ENCODE measurements around the gene HAPLN3. TPM values are rescaled to one million over a fixed set of nuclear protein-coding genes. Genes with fewer than 3 reads are reported as not detected.

HAPLN3 gene
- total and polyA plus RNA-seq, 5 experiments from 2014 or later: 19.2 to 91.9 (median 35.1) TPM

- Mint-ChIP-seq H3K36me3 (peaks cover 0 to 7% (median 1%) of the 10 kb centered on the region in 3 donors), H3K27me3 (no peaks in the 10 kb centered on the region), H3K4me1 (peaks cover 33 to 73% (median 56%) of the 10 kb centered on the region in 4 donors), H3K27ac (peak overlapping the region; percentile 58 to 92 (median 84)), H3K4me3 (no peak overlapping the region), H3K9me3 (no peaks in the 10 kb centered on the region)
- POLR2A ChIA-PET: no interaction called here
- ATAC-seq (no peak), DNase-seq (no peak)
Observed at GRCh38 chr15:88908697-88909621, 13.6 kb upstream of the HAPLN3 start.

- ATAC-seq: no peak
- Mint-ChIP-seq H3K27me3 (no peaks in the 10 kb centered on the region), H3K4me3 (no peak overlapping the region), H3K4me1 (peaks cover 33 to 76% (median 59%) of the 10 kb centered on the region in 4 donors), H3K36me3 (peaks cover 0 to 7% (median 1%) of the 10 kb centered on the region in 3 donors), H3K9me3 (no peaks in the 10 kb centered on the region), H3K27ac (peak overlapping the region; percentile 3 to 87 (median 75))
- POLR2A ChIA-PET: no interaction called here
- DNase-seq: no peak
Observed at GRCh38 chr15:88908123-88908522, 12.8 kb upstream of the HAPLN3 start.

GRCh38 chr15:88907111-88907510, 11.8 kb upstream of the HAPLN3 start:
- Mint-ChIP-seq H3K27me3 (no peaks in the 10 kb centered on the region), H3K4me3 (no peak overlapping the region), H3K4me1 (peaks cover 32 to 79% (median 62%) of the 10 kb centered on the region in 4 donors), H3K9me3 (no peaks in the 10 kb centered on the region), H3K27ac (peak overlapping the region; percentile 53 to 98 (median 82)), H3K36me3 (peaks cover 0 to 11% (median 1%) of the 10 kb centered on the region in 3 donors)
- no peak for ATAC-seq
- no peak for DNase-seq
- POLR2A ChIA-PET: no interaction called here

GRCh38 chr15:88906551-88906950, 11.2 kb upstream of the HAPLN3 start:
- POLR2A ChIA-PET: no interaction called here
- Mint-ChIP-seq H3K27ac (peak overlapping the region in 9 of 10 donors; percentile 66 to 98 (median 96)), H3K36me3 (peaks cover 0 to 17% (median 1%) of the 10 kb centered on the region in 3 donors), H3K4me1 (peaks cover 32 to 78% (median 62%) of the 10 kb centered on the region in 4 donors), H3K4me3 (no peak overlapping the region), H3K9me3 (no peaks in the 10 kb centered on the region), H3K27me3 (no peaks in the 10 kb centered on the region)
- DNase-seq (no peak), ATAC-seq (no peak)

- POLR2A ChIA-PET: interaction anchor here (0.5 to 2.9 kb wide), 4 partner anchors 9 to 337 kb away, joined by 3 to 12 read pairs (median 6); partner anchors contain the start of gene FANCI
- Mint-ChIP-seq H3K4me1 (peaks cover 33 to 75% (median 61%) of the 10 kb centered on the region in 4 donors), H3K36me3 (peaks cover 0 to 19% (median 1%) of the 10 kb centered on the region in 3 donors), H3K27me3 (no peaks in the 10 kb centered on the region), H3K4me3 (no peak overlapping the region), H3K9me3 (no peaks in the 10 kb centered on the region), H3K27ac (peak overlapping the region; percentile 48 to 98 (median 96))
- ATAC-seq (no peak), DNase-seq (no peak)
Observed at GRCh38 chr15:88906130-88906529, 10.8 kb upstream of the HAPLN3 start.

GRCh38 chr15:88905576-88905975, 10.2 kb upstream of the HAPLN3 start:
- POLR2A ChIA-PET: interaction anchor here (0.5 to 2.9 kb wide), 10 partner anchors 9 to 338 kb away, joined by 3 to 30 read pairs (median 8); partner anchors contain the start of genes ABHD2, FANCI, HAPLN3 and ISG20
- no peak overlapping the region for H3K4me3 Mint-ChIP-seq
- ATAC-seq (no peak), DNase-seq (no peak)
- H3K27me3 Mint-ChIP-seq: no peaks in the 10 kb centered on the region
- H3K4me1 Mint-ChIP-seq: peaks cover 35 to 69% (median 57%) of the 10 kb centered on the region in 4 donors
- H3K9me3 Mint-ChIP-seq: no peaks in the 10 kb centered on the region
- H3K36me3 Mint-ChIP-seq: peaks cover 0 to 24% (median 1%) of the 10 kb centered on the region in 3 donors
- peak overlapping the region; percentile 84 to 98 (median 96) for H3K27ac Mint-ChIP-seq

GRCh38 chr15:88904624-88905327, 9.4 kb upstream of the HAPLN3 start:
- H3K36me3 Mint-ChIP-seq: peaks cover 0 to 24% (median 1%) of the 10 kb centered on the region in 3 donors
- peak; percentile 97 to 99 for ATAC-seq
- no peaks in the 10 kb centered on the region for H3K27me3 Mint-ChIP-seq
- peaks cover 31 to 61% (median 51%) of the 10 kb centered on the region in 4 donors for H3K4me1 Mint-ChIP-seq
- POLR2A ChIA-PET: interaction anchor here (0.7 to 2.9 kb wide), 16 partner anchors 9 to 430 kb away, joined by 3 to 30 read pairs (median 4); partner anchors contain the start of genes ABHD2, FANCI, HAPLN3 and ISG20
- peak; percentile 83 to 98 (median 96) for DNase-seq
- H3K27ac Mint-ChIP-seq: peak overlapping the region; percentile 84 to 98 (median 96)
- H3K9me3 Mint-ChIP-seq: no peaks in the 10 kb centered on the region
- H3K4me3 Mint-ChIP-seq: peak overlapping the region; percentile 5 to 87 (median 60)

GRCh38 chr15:88904257-88904623, 8.9 kb upstream of the HAPLN3 start:
- H3K4me1 Mint-ChIP-seq: peaks cover 28 to 57% (median 46%) of the 10 kb centered on the region in 4 donors
- H3K27ac Mint-ChIP-seq: peak overlapping the region; percentile 84 to 98 (median 96)
- H3K36me3 Mint-ChIP-seq: peaks cover 0 to 22% (median 1%) of the 10 kb centered on the region in 3 donors
- H3K4me3 Mint-ChIP-seq: peak overlapping the region; percentile 5 to 87 (median 60)
- POLR2A ChIA-PET: interaction anchor here (0.5 to 2.9 kb wide), 14 partner anchors 9 to 474 kb away, joined by 3 to 30 read pairs (median 5); partner anchors contain the start of genes ABHD2, HAPLN3, ISG20 and MFGE8
- DNase-seq (no peak), ATAC-seq (peak in 1 of 2 donors; percentile 1)
- no peaks in the 10 kb centered on the region for H3K9me3 Mint-ChIP-seq
- H3K27me3 Mint-ChIP-seq: no peaks in the 10 kb centered on the region

GRCh38 chr15:88902846-88903245, 7.5 kb upstream of the HAPLN3 start:
- H3K4me1 Mint-ChIP-seq: peaks cover 25 to 54% (median 41%) of the 10 kb centered on the region in 4 donors
- H3K27ac Mint-ChIP-seq: peak overlapping the region; percentile 84 to 98 (median 96)
- POLR2A ChIA-PET: interaction anchor here (0.7 to 2.8 kb wide), 4 partner anchors 10 to 281 kb away, joined by 3 to 17 read pairs (median 7); partner anchors contain the start of genes ISG20 and MFGE8
- DNase-seq: no peak
- no peaks in the 10 kb centered on the region for H3K9me3 Mint-ChIP-seq
- ATAC-seq: no peak
- peaks cover 0 to 18% (median 1%) of the 10 kb centered on the region in 3 donors for H3K36me3 Mint-ChIP-seq
- no peaks in the 10 kb centered on the region for H3K27me3 Mint-ChIP-seq
- H3K4me3 Mint-ChIP-seq: peak overlapping the region in 3 of 10 donors; percentile 8 to 36 (median 12)

- Mint-ChIP-seq H3K4me3 (no peak overlapping the region), H3K27me3 (no peaks in the 10 kb centered on the region), H3K4me1 (peaks cover 30 to 58% (median 45%) of the 10 kb centered on the region in 4 donors), H3K9me3 (no peaks in the 10 kb centered on the region), H3K36me3 (peaks cover 0 to 18% (median 1%) of the 10 kb centered on the region in 3 donors), H3K27ac (peak overlapping the region; percentile 48 to 98 (median 96))
- DNase-seq (no peak), ATAC-seq (no peak)
- POLR2A ChIA-PET: interaction anchor here (1.5 to 2.8 kb wide), 3 partner anchors 10 to 432 kb away, joined by 3 to 17 read pairs (median 6); partner anchors contain the start of genes MFGE8 and POLG
Observed at GRCh38 chr15:88902221-88902835, 7.0 kb upstream of the HAPLN3 start.

- POLR2A ChIA-PET: interaction anchor here (1.5 to 2.8 kb wide), 3 partner anchors 11 to 432 kb away, joined by 3 to 17 read pairs (median 6); partner anchors contain the start of genes MFGE8 and POLG
- DNase-seq (no peak), ATAC-seq (no peak)
- Mint-ChIP-seq H3K9me3 (no peaks in the 10 kb centered on the region), H3K4me3 (no peak overlapping the region), H3K4me1 (peaks cover 32 to 65% (median 52%) of the 10 kb centered on the region in 4 donors), H3K27ac (peak overlapping the region in 9 of 10 donors; percentile 20 to 98 (median 72)), H3K27me3 (no peaks in the 10 kb centered on the region), H3K36me3 (peaks cover 0 to 18% (median 0%) of the 10 kb centered on the region in 3 donors)
Observed at GRCh38 chr15:88901508-88902220, 6.3 kb upstream of the HAPLN3 start.

All from naive thymus-derived CD8-positive, alpha-beta T cell (primary cell).